HG02798 (cell line): ENCODE results near the gene RHOH.
"Not testable (repeated sequence)": the region's sequence is repeated elsewhere in the genome, so short reads cannot be mapped to it uniquely, and the experiment has no call there.

Experiments
- ATAC-seq: cut with Tn5 transposase; IDR thresholded peaks from one replicate; pipeline ENCODE4 v1.9.1; 2021; ENCODE audit warnings: mild to moderate bottlenecking; ENCODE audit not compliant: unreplicated experiment, poor library complexity

RHOH gene

DNA sequence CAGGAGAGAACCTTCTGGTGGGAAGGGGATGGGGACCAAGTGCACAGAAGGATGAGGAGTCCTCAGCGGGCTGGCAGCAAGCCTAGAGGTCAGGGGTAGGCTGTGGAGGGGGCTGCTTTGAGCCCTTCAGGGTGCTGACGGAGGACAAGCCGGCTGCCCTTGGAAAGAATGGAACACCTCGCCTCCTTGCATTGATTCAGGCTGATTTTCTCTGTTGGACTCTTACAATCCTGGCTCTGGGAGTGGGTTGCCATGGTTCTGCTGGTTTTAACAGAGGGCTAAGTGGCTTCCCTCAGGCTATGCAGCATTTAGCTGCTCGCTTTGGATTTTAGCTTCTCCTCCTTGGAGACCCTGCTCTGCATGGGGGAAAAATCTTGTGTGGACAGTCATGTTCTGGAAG lies 88.9 kb downstream of the RHOH start:
- no peak for ATAC-seq

- no peak for ATAC-seq
Measured at GRCh38 chr4:40288566-40288965, 91.7 kb downstream of the RHOH start.

DNA sequence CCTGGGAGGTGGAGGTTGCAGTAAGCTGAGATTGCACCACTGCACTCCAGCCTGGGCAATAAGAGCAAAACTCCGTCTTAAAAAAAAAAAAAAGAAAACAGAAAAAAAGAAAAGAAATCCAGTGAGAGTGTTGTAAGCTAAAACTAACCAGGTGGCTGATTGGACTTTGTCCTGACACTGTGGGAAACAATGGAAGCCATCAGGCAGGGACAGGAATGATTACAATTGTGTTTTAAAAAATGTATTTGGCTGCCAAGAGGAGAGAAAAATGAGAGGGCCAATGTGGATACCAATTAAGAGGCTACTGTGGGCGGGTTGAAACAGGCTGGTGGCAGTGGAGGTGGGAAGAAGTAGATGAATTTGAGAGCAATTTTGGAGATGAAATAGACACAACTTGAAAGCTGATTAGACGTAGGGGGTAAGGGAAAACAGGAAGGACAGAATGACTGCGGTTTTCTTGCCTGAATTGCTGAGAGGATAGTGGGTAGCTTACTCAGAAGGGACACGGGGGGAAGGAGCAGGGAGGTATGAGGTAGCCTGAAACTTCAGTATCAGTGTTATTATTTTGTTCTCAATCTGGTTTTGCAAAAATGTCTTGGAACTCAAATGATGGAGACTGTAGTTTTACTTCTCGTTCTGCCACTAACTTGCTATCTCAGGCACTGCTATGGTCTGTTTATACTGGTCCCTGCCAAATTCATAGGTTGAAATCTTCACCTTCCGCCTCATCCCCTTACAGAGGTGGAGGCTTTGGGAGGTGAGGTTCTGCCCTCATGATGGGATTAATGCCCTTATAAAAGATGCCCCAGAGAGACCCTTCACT lies 92.7 kb downstream of the RHOH start:
- ATAC-seq: peak; percentile 53

- not testable (repeated sequence) for ATAC-seq
Measured at GRCh38 chr4:40290611-40291186, 93.9 kb downstream of the RHOH start.

GRCh38 chr4:40292313-40292759 lies 95.5 kb downstream of the RHOH start:
- no peak for ATAC-seq

GRCh38 chr4:40294339-40294738 lies 97.5 kb downstream of the RHOH start:
- no peak for ATAC-seq

- ATAC-seq: not testable (repeated sequence)
Measured at GRCh38 chr4:40295030-40295429, 98.2 kb downstream of the RHOH start.

DNA sequence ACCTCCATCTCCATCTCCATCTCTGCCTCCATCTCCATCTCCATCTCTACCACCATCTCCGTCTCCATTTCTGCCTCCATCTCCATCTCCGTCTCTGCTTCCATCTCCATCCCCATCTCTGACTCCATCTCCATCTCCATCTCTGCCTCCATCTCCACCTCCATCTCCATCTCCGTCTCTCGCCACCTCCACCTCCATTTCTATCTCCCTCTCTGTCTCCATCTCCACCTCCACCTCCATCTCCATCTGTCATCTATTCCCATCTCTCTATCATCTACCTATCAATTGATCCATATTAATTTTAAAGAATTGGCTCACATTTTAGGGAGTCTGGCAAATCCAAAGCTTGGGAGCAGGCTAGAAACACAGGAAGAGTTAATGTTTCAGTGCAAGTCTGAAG lies 98.7 kb downstream of the RHOH start:
- ATAC-seq: no peak
